Upper lobe of left lung (tissue), 4 donors: ENCODE data around the gene EBF4.

ENCODE experiments used
- CTCF ChIP-seq, 6 experiments: fragments of 450-650 bp in 4 of 6; fragments of 200-600 bp in 2 of 6; sonication (generic) in 2 of 6; IDR thresholded peaks; one replicate each; pipeline ENCODE4 v1.5.1; 2016 to 2019; ENCODE audit warnings: antibody characterized with exemption in 6 of 6
- EP300 ChIP-seq, 4 donors: sonication (generic); formaldehyde crosslinking; IDR thresholded peaks; one replicate each; pipeline ENCODE4 v1.5.1; 2017; ENCODE audit warnings: antibody characterized with exemption in 4 of 4, control low read depth in 2 of 4
- POLR2A ChIP-seq, 4 donors: fragments of 450-650 bp; IDR thresholded peaks; one replicate each; pipeline ENCODE4 v1.5.1; 2016 to 2017; ENCODE audit warnings: antibody characterized with exemption in 4 of 4, mild to moderate bottlenecking in 2 of 4
- POLR2AphosphoS5 ChIP-seq, 2 donors: sonication (generic); formaldehyde crosslinking; IDR thresholded peaks; one replicate each; pipeline ENCODE4 v1.5.1; 2017; ENCODE audit warnings: antibody characterized with exemption in 2 of 2

GRCh38 chr20:2804041-2804828, 111.7 kb downstream of the EBF4 start:
- no peak for TF ChIP-seq CTCF (IDR thresholded peaks at IDR 0.05)
- no peak for TF ChIP-seq EP300 (IDR thresholded peaks at IDR 0.05)
- no peak for TF ChIP-seq POLR2A (IDR thresholded peaks at IDR 0.05)
- no peak for TF ChIP-seq POLR2AphosphoS5 (IDR thresholded peaks at IDR 0.05)
